SU-DHL-6 (cell line): ENCODE measurements around the gene CARD11.

Source experiments
- EZH2phosphoT487 ChIP-seq: fragments of 200-600 bp; sonication (generic), shearing (Covaris generic); conservative IDR thresholded peaks from 2 replicates; pipeline ENCODE4 v1.6.1; 2018; ENCODE audit warnings: mild to moderate bottlenecking, antibody characterized with exemption, low read length, moderate library complexity, mixed read lengths
- TF ChIP-seq, protein P1 (sequence below): fragments of 200-600 bp; sonication (generic); IDR thresholded peaks from one replicate; pipeline ENCODE4 v1.5.1; 2017; ENCODE audit warnings: antibody characterized with exemption, mild to moderate bottlenecking, low read length, moderate library complexity; ENCODE audit not compliant: insufficient read depth, poor library complexity, severe bottlenecking

DNA sequence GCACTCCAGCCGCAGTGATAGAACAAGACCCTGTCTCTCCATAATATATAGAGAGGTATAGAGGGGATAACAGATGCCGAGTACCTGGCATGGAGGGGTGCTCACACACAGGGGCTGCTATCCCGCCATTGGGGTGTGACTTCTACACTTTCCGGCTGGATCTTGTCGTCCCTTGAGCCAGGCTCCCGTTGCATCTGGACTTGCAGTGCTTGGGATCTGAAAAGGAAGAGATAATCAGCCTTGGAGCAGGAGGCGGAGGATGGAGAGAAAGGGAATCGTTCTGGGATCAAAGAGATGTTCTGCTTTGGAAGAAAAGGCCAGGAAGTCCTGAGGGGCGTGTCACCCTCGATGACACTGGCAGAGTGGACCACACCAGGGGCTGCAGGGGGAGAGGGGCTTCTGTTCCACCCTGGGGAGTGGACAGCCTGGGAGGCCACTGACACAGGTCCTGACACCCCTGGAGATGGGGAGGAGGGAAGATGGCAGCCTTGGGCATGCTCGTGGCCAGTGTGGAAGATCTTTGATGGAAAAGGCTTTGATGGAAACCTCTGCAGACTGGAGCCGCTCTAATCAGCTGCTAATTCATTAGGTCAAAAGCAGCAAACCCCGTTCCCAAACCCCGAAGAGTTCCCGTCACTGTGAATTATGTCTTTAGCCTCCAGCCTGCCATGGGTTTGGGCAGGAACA is 85.1 kb downstream of the CARD11 start:
- TF ChIP-seq, protein P1, sequence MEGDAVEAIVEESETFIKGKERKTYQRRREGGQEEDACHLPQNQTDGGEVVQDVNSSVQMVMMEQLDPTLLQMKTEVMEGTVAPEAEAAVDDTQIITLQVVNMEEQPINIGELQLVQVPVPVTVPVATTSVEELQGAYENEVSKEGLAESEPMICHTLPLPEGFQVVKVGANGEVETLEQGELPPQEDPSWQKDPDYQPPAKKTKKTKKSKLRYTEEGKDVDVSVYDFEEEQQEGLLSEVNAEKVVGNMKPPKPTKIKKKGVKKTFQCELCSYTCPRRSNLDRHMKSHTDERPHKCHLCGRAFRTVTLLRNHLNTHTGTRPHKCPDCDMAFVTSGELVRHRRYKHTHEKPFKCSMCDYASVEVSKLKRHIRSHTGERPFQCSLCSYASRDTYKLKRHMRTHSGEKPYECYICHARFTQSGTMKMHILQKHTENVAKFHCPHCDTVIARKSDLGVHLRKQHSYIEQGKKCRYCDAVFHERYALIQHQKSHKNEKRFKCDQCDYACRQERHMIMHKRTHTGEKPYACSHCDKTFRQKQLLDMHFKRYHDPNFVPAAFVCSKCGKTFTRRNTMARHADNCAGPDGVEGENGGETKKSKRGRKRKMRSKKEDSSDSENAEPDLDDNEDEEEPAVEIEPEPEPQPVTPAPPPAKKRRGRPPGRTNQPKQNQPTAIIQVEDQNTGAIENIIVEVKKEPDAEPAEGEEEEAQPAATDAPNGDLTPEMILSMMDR, result no peak
- no peak for TF ChIP-seq EZH2phosphoT487
